GM23338 (cell line): ENCODE data around the gene SESN2.
"Not testable (repeated sequence)": the region's sequence is repeated elsewhere in the genome, so short reads cannot be mapped to it uniquely, and the experiment has no call there.

ENCODE experiments used
- JUNB ChIP-seq: IDR thresholded peaks from one replicate; pipeline ENCODE4 v1.6.1; 2016; ENCODE audit warnings: antibody characterized with exemption; ENCODE audit not compliant: unreplicated experiment
- POLR2AphosphoS5 ChIP-seq: IDR thresholded peaks from 2 replicates; pipeline ENCODE4 v1.6.1; 2016; ENCODE audit warnings: antibody characterized with exemption, low read depth
- TF ChIP-seq, protein P1 (sequence below), 2 experiments: fragments of 200-600 bp in 1 of 2; sonication (generic) in 1 of 2; conservative IDR thresholded peaks; 2 replicates each; pipeline versions ENCODE4 v1.5.1 to v1.6.1; 2016 to 2017; ENCODE audit warnings: antibody characterized with exemption in 2 of 2, low read depth in 2 of 2, mild to moderate bottlenecking in 2 of 2, moderate library complexity in 1 of 2

GRCh38 chr1:28327431-28327830 is 68.1 kb downstream of the SESN2 start:
- TF ChIP-seq POLR2AphosphoS5, JUNB: not testable (repeated sequence)
- TF ChIP-seq, protein P1, sequence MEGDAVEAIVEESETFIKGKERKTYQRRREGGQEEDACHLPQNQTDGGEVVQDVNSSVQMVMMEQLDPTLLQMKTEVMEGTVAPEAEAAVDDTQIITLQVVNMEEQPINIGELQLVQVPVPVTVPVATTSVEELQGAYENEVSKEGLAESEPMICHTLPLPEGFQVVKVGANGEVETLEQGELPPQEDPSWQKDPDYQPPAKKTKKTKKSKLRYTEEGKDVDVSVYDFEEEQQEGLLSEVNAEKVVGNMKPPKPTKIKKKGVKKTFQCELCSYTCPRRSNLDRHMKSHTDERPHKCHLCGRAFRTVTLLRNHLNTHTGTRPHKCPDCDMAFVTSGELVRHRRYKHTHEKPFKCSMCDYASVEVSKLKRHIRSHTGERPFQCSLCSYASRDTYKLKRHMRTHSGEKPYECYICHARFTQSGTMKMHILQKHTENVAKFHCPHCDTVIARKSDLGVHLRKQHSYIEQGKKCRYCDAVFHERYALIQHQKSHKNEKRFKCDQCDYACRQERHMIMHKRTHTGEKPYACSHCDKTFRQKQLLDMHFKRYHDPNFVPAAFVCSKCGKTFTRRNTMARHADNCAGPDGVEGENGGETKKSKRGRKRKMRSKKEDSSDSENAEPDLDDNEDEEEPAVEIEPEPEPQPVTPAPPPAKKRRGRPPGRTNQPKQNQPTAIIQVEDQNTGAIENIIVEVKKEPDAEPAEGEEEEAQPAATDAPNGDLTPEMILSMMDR (conservative IDR thresholded peaks at IDR 0.05; ENCODE audit: low read depth in 2 of 2): not testable (repeated sequence)
